GM18861 (cell line): Measurements from ENCODE around the gene ANK3.

Source experiments
- ATAC-seq: cut with Tn5 transposase; IDR thresholded peaks from one replicate; pipeline ENCODE4 v1.9.1; 2021; ENCODE audit not compliant: unreplicated experiment

The ANK3 gene

DNA sequence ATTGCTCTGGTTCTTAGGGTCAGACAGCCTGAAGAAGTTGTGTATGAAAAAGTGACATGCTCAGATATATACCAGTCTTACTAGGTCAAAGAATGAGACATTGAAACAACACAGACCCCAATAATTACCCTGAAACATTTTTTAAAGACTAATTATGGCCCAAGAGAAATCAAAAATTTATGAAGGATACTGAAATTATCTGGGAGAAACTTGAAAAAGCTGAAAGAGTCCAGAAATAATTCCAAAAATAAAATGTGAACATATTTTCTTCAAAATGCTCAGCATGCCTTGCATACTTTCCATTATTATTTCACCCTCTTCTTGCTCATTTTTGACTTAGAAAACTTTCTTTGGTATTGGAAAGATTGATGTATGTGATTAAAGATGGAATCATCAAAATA, 284.4 kb downstream of the ANK3 start:
- ATAC-seq, result no peak

DNA sequence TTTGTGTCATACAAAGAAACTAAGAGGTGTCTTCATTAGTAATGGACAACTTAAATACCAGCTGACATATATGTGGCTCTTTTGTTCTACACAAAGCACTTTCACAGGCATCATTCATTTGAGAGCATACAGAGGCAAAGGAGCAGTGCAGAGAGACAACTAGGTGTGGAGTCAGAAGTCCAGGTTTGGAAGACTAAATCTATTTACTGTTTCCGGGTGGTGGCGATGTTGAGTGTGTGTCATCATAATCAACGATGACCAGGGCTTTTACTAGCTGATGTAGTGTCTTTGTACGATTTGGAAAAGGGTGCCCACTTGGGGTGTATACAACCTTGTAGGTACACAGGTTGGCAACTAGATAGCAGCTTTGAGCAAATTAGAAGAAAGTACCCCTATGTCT, 287.9 kb downstream of the ANK3 start:
- ATAC-seq, result no peak

DNA sequence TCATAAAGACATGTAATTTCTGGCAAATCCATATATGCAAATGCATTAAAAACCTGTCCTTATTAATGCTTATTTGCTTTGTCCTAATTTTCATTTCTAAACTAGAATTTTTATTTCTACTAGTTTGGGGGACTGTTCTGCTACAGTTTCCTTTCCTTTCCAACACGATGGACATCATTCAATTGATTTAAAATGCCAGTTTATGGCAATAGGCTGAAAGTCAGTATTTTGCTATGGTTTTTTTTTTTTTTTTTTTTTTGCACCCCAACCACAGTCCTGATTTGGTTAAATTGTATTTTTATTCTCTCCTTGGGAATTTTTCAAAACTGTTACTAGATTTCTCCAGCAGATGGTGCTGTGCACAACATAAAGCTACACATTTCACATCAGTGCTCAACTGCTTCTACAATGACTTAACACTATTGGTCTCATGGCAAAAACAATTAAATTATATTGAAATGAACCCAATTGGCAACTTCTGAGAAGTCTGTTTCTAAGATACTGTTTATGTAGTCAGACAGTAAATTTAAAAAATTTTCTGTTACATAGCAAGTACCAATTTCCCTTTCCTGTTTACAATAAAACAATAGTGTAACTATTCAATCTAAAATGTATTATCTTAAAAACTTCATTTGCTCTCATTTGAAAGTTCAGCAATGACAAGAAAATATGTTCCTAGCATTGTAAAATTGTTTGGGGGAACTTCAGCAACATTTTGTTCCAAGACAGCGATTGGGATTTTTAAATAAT, 289.5 kb downstream of the ANK3 start:
- peak; percentile 38 for ATAC-seq

DNA sequence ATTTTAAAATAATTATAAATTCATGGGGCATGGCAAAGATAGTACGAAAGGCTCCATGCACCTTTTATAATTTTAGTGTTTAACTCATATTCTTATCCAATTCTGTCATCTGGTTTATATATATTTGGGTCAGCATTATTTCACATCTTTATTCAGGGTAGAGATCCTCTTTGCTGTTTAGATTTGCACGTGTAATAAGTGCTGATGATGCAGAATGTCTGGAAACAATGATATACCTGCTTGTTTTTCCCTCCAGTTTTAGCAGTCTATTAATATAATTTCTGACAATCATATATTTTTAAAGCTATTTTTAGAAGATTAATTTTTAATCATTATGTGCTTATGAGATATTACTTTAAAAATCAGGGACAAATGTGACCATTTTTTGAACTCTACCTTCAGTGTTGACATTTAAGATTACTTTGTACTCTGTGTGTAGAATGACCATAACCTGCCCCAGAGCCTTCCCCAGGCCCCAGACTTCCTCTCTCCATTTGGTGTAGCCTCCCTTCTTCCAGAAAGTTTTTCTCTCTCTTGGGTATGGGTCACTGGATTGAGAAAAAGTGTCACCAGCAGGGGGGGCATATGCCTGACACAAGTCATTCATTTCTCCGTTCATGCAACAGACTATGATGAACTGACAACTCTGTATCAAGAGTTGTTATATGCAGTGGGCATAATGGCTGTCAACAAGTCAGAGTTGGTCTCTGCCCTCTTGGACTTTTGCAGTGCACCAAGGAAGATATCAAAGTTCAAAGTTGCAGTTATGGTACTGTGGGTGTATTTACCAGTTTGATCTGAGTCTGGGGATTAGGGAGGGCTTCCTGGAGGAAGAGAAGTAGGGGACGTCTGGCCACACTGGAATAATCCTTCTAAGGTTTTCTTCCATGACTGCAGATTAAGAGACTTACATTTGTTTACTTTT, 290.7 kb downstream of the ANK3 start:
- ATAC-seq, result no peak

DNA sequence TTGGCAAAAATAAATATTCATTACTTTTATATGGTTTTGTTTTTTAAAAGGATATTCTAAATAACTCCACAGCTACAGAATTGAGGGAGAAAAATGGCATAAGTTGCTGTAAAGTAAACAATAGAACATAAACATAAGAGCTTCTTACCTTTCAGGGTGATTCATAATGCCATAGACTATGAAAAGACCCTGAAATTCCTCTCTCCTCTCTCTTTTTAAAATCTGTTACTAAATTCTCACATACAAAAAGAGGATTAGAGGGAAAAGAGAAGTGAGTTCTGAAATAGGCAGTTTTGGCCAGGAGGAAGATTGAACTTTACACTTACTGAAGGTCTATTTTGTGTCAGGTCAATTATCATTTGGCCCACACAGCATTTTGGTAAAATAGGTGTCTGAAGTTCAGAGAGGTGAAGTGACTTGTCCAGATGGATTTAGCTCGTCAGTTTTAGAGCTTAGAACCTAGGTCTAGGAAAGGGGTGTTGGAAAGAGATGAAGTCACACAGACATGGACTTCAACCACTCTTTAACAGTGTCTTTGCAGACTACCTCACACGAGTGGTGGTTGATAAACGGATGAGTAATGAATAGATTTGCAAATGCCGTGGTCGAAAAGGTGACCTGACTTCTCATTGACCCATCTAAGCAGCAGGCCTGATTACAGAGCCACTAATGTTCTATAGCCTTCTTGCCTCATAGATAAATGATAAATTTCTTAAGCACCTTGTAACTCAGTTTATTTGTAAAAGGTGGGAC, 292.7 kb downstream of the ANK3 start:
- ATAC-seq, result peak; percentile 90

DNA sequence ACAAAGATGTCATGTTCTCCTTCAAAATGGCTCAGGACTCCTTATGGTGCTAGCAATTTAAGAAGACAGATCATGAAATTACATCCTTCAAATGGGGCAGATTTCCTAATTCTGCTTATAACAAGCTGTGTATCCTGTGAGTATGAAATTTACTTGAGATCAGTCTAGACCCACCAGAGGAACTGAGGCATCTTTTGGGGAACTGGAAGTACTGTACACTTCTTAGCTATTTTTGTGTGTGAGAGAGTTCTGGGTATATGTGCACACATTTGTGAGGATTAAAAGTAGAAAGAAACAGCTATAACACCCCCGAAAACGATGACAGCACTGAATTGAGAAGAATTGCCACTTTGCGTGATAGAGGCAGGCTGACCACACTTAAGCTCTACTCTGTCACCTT, 296.4 kb downstream of the ANK3 start:
- ATAC-seq, result no peak

DNA sequence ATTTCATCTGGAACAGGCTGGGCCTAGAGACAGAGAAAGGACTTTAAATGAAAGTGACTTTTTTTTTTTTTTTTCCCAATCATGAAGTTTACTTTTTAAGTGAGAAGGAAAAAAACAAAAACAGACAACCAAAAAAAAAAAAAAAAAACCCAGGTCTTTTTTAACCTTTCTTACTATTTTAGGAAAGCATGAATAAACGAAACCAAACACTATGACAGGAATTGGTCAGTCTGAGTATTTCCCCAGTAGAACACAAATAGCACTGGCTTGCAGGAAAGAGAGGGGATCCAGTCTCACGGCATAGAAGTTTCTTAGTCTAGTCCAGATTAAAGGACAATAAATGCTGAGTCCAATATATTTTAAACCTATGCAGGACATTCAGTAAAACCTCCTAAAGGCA, 302.8 kb downstream of the ANK3 start:
- ATAC-seq, result peak; percentile 71

DNA sequence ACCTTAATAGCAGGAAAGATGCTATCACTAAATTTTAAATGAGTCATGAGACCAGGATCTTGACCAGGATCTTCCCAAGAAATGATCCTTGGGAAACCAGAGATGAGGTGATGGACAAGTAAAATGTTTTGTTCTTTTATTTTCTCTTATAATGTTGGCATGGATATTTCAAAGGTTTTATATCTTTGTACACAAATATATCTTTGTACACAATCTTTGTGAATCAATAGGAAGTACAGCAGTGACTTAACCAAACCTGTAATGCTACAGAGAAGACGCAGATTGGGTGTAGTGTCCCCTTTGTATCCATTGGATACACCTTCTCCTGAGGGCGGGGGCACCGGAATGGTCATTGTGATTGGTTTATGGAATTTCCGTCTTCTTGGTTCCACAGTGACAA, 303.3 kb downstream of the ANK3 start:
- ATAC-seq, result no peak

DNA sequence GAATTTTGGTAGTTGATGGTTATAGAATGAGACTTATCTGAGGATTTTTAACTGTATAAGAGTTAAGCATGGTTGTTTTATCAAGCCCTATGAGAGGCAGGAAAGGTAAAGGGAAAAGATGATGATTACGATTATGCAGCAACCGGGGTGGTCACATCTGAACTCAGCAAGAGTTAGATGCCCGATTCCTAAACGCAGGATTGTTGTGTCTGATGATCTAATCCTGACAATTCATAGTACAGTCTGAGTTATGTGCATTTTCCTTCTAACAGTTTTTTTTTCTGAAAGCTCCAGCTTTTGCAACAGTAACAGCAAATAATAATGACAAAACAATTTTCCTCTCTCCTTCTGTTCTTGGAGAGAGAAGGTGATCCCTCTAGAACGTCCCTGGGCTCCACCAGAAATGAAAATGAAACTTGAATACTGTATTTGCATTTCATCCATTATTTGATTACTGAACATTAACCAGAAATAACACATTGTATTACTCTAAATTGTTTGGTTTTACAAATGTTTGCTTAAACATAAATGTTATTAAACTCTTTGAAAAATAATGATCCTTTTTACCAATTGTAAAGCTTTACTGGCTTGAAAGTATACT, 306.8 kb downstream of the ANK3 start:
- no peak for ATAC-seq

DNA sequence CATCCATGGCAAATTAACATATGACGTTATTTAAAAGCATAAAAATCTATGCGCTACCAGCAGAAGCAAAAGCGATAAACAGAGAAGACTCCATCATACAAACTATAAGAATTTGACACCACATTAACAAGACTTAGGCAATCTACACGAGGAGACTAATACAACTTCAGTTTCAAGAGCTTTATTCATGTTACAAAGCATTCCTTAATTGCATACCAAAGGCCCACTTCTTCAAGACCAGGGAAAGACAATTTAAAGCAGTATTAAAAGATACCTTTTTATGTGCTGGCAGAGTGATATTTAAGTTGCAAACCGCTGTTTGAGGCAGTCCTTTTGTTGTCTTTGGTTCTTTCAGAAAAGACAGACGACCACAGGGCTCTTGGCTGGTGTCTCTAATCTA, 307.3 kb downstream of the ANK3 start:
- no peak for ATAC-seq

DNA sequence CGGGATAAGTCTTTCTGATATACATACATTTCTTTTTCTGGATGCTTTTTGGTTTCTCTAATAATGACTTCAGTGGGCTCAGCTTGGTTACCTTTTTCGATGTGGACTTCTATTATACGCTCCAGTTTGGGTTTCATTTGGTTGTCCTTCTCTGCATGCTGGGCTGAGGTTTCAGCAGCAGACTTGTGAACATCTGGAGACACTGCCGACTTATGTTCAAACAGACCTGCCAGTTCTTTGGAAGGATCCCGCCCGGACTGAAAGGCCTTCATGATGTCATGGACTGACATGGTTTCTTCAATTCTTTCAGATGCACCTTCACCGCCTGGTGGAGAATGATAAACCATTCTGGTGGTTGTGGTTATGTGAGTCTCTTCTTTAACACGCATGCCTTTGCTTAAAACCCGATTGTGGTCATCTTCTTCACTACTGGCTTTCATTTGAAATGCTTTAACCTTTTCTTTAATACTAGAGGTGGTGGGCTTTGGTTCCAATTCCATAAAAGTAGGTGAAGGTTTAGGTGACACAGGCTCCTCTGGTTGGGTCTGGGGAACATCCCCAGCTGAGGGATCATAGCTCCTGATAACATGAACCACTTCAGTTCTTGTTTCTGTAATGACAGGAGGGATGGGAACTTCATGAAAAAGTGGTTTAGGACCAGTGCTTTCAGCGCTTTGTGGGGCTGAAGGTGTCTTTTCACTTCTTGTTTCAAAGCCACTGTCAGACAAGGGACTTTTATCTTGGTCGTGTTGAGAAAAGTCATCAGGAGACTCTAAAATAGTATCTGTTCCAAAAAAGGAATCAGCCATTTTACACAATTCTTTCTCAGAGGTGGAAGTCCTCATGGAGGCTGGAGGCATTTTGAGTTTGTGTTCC, 315.7 kb downstream of the ANK3 start:
- peak; percentile 89 for ATAC-seq

DNA sequence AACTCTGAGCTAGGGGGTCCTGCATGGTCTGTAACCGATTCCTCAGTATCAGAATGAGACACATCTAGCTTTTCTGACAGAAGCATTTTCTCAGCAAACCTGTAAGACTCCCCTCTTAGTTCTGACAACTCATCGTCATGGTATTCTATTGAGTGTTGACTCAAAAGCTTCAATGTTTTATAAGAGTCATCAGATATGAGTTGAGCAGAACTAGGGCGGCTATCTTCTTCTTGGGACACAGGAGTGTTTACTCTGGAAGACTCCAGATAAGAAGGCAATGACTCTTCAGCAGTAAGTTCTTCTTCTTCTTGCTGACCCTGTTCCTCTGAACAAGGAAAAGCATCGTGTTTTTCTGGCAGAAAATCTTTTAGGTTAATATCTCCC, 316.3 kb downstream of the ANK3 start:
- no peak for ATAC-seq

DNA sequence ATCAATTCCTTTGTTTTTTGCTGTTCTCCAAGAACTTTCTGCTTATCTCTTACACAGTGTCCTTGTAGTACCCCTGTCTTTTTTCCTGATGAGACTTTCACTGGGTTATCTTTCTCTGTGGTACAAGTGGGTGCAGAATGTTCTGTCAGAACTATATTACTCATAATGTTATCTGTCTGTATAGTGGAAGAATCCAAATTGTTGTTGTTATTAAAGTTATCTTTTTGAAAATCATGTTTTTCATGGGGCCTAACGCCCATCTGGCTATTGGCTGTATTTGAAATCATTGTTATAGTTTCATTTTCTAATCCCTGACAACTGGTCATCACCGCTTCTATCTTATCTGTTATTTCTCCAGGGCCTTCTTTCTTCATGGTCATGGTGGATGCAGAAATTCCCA, 320.4 kb downstream of the ANK3 start:
- no peak for ATAC-seq

DNA sequence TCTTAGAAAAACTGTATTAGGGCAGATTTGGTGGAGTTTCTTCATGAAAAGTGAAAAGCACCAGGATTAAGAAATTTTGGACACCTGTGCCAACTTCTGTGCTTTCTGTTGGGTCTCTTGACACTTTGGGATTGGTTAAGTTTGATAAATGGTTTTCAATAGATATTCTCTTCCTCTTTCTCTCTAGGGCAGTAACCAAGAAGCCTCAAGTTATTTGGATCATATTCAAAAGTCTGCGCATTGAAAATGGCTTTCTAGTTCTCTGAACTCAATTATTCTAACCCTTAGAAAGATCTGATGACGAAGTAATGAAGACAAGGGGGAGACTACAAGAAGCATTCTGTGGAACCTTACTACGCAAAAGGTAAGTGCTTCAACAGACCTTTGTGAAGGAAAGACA, 339.3 kb downstream of the ANK3 start:
- ATAC-seq, result no peak

DNA sequence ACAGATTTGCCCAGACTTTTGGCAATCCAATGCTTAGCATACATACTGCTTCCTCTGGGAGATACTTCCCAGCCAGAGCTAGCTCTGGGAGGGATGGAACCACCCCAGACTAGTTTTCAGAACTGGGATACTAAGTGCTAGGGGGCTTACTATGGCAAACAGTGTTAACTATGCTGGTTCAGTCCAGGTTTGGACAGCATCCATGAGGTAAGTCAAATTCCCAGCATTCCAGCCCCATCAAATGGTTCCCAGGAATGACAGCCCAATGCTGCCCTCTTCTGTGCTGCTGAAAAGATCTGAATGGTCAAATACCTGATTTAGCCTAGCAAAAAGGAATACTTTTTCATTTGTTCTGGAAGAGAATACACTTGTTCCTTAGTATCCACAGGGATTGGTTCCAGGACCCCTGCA, 341.6 kb downstream of the ANK3 start:
- ATAC-seq, result no peak

DNA sequence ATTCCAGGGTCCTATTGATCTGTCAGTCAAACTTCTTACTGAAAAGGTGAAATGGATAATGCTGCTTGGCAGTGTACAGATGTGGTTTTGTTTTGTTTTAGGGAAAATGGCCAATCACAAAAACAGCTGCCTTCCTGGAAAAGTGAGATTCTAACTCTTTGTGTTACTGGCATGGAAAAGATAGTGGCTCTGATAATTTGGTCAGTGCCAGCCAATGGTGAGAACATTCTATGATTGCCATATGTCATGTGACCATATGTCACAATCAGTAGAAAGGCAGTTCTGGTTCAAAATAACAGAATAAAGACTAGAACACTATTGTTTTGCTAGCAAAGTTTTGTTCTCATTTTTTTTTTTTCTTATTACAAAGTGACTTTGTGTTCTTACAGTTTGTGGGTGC, 344.1 kb downstream of the ANK3 start:
- ATAC-seq, result no peak

DNA sequence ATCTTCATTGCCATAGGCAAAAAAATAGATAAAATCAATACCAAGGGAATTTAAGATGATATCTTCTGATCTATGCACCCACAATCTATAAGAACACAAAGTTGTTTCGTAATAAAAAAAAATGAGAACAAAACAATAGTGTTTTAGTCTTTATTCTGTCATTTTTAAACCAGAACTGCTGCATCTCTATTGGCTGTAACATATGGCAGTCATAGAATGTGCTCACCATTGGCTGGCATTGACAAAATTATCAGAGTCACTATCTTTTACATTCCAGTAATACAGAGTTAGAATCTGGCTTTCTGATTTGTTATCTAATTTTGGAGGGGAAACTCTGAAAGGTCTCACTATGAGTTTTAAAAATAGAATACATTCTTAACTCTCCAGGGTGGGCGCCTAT, 344.7 kb downstream of the ANK3 start:
- no peak for ATAC-seq

DNA sequence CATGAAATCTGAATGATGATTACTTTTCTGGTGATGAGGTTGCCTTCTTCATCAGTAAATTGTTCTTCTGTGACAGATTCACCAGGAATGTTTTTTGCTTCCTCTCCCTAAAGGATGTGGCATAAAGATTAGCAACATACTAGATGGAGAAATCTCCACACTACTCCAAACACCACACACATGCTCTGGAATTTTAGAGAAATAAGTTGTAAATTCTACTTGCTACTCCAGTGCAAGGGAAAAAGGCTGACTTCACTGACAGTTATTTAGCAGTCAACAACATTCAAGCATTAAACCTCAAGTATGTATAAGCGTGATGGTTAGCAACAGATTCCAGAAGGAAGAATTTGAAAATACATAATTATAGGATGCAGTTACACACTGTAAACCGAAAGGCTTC, 345.4 kb downstream of the ANK3 start:
- ATAC-seq, result no peak

DNA sequence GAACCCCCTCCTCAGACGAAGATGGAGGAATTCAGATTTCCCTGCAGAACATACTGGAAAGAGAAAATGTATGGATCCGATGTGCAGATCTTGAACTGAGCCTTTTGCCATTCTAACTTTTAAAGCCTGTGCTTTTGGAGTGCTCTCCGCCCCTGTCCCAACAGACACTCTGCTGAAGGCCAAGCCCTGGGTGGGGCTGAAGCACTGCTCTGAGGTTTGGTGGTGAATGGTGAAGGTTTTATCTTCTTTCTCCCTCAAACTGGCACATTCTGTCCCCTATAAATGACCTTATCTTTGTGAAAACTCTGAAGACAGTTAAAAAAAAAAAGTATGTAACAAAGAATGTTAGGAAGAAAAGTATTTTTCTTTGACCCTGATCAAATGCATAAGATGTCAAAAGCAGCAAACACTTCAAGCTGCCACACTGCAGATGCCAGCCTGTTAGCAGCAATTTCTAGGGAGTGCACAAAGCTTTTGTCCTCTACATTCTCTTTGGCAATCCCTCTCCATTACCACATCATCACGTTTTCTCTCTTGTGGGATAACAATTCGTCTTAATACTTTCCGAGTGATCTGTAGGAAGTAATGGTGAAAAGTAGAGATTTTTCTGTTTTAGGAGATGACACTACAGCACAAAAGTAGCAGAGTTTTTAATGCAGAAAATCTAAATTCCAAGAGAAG, 346.0 kb downstream of the ANK3 start:
- no peak for ATAC-seq

DNA sequence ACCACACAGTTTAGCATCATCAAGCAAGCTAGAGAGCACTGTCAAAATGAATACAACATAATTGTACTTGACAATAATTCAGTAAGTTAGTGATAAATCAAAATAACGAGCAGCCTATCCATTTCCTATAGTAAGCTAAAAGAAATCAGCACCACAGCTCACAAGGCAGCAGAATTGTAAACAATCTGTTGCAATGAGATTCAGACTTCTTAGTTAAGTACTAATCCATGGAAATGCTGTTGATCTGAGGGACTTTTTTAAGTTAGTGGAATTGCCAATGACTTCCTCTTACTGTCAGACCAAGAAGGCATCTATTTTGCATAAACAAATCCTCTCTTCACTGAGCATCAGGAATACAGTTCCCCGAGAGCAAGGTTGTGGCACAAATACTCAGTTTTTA, 346.8 kb downstream of the ANK3 start:
- ATAC-seq, result no peak
